SH-SY5Y (cell line): ENCODE measurements around the gene UNC13B.

Experiments
- GATA2 ChIP-seq: IDR thresholded peaks from 2 replicates; pipeline ENCODE4 v1.6.1; 2011; ENCODE audit warnings: mild to moderate bottlenecking, low read depth, low read length
- GATA3 ChIP-seq: IDR thresholded peaks from 2 replicates; pipeline ENCODE4 v1.6.1; 2011; ENCODE audit warnings: low read depth, mild to moderate bottlenecking, low read length, moderate library complexity

GRCh38 chr9:35295369-35296036 is 133.7 kb downstream of the UNC13B start:
- no peak for TF ChIP-seq GATA2
- no peak for TF ChIP-seq GATA3
